Body of pancreas (tissue), 4 donors: ENCODE results near the gene ISCA1.

Experiments
- CTCF ChIP-seq, 7 experiments: fragments of 450-650 bp in 4 of 7; fragments of 200-600 bp in 3 of 7; sonication (generic) in 3 of 7; IDR thresholded peaks; one replicate each; pipeline ENCODE4 v1.5.1; 2016 to 2019; ENCODE audit warnings: antibody characterized with exemption in 7 of 7
- POLR2A ChIP-seq, 3 donors: fragments of 450-650 bp; IDR thresholded peaks; one replicate each; pipeline ENCODE4 v1.6.1; 2016; ENCODE audit warnings: antibody characterized with exemption in 3 of 3, mild to moderate bottlenecking in 2 of 3

GRCh38 chr9:86282979-86283535 is 719 bp upstream of the ISCA1 start:
- TF ChIP-seq CTCF (IDR thresholded peaks at IDR 0.05) (no peak), POLR2A (IDR thresholded peaks at IDR 0.05) (no peak)
